HG03520 (cell line): ENCODE measurements around the gene HMCN2.

ENCODE experiments used
- ATAC-seq: cut with Tn5 transposase; IDR thresholded peaks from one replicate; pipeline ENCODE4 v1.9.1; 2021; ENCODE audit warnings: mild to moderate bottlenecking, moderate library complexity; ENCODE audit not compliant: unreplicated experiment

HMCN2 gene, protein sequence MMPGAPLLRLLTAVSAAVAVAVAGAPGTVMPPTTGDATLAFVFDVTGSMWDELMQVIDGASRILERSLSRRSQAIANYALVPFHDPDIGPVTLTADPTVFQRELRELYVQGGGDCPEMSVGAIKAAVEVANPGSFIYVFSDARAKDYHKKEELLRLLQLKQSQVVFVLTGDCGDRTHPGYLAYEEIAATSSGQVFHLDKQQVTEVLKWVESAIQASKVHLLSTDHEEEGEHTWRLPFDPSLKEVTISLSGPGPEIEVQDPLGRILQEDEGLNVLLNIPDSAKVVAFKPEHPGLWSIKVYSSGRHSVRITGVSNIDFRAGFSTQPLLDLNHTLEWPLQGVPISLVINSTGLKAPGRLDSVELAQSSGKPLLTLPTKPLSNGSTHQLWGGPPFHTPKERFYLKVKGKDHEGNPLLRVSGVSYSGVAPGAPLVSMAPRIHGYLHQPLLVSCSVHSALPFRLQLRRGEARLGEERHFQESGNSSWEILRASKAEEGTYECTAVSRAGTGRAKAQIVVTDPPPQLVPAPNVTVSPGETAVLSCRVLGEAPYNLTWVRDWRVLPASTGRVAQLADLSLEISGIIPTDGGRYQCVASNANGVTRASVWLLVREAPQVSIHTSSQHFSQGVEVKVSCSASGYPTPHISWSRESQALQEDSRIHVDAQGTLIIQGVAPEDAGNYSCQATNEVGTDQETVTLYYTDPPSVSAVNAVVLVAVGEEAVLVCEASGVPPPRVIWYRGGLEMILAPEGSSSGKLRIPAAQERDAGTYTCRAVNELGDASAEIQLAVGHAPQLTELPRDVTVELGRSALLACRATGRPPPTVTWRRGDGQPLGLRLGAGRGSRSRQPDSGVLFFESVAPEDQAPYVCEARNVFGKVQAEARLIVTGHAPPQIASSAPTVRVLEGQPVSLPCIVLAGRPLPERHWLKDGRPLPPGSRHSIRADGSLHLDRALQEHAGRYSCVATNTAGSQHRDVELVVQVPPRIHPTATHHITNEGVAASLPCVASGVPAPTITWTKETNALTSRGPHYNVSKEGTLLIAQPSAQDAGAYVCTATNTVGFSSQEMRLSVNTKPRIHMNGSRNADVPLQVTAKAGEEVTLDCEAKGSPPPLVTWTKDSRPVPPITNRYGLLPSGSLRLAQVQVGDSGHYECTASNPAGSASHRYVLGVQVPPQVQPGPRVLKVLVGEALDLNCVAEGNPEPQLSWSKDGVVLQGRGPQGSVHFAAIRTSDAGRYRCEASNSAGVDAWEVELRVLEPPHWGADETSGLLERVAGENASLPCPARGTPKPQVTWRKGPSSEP (N-terminal part only)

DNA sequence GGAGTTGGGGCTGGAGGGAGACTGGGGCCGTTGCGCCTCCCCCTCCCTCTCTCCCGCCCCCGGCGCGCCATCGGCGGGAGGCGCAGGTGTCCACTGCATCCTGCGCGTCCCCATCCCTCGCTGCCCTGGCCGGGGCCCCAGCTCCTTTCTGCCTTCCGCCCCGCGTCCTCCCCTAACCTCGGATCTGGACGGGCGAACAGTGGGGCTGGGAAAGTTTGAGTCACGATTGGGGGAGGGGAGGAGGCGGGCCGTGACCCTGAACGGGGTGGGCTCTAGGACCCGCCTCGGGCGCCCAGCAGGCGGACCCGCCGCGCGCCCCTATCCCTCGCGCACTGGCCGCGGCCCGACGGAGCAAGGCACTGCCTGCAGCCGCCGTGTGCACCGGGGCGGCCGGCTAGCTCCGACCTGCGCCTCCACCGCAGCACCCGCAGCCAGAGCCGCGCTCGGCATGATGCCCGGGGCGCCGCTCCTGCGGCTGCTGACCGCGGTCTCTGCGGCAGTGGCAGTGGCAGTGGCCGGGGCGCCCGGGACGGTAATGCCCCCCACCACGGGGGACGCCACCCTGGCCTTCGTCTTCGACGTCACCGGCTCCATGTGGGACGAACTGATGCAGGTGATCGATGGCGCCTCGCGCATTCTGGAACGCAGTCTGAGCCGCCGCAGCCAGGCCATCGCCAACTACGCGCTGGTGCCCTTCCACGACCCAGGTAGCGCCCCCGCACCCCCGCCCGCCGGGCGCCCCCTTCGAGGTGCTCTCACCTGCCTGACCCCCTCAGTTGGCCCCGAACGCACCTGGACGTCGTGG, at the start of gene HMCN2:
Gene HMCN2 (plus strand): TSS at position 330 of the 805 bp plus-strand sequence. CDS start 119 bp downstream, at position 449.
- no peak for ATAC-seq

DNA sequence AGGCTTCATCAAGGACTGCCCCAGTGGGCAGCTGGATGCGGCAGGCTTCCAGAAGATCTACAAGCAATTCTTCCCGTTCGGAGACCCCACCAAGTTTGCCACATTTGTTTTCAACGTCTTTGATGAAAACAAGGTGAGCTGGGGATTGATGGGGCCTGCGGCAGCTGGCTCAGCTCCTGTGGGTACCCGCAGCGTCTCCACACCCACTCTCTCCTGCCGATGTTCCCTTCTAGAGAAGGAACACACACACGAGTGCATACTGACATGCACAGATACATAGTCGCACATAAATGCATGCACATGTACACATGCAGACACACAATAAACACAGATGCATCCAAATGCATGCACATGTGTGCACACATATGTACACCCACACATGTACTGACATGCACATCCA, 47.7 kb upstream of the HMCN2 start:
- no peak for ATAC-seq

DNA sequence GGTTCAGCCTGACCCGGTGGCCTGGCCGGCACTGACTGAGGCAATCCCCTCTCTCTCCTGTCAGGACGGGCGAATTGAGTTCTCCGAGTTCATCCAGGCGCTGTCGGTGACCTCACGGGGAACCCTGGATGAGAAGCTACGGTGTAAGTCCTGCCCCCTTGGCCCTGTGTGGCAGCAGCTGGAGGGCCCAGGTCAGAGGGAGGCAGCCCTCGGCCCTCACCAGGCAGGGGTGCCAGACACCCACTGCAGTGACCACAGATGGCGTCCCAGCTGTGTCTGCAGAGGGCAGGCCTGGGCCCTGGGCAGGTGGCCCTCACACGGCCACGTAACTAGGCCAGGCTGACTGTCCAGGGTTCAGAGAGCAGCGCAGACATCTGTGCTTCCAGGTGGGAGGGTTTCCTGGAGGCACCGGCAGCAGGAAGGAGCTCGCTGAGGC, 45.9 kb upstream of the HMCN2 start:
- ATAC-seq = no peak

DNA sequence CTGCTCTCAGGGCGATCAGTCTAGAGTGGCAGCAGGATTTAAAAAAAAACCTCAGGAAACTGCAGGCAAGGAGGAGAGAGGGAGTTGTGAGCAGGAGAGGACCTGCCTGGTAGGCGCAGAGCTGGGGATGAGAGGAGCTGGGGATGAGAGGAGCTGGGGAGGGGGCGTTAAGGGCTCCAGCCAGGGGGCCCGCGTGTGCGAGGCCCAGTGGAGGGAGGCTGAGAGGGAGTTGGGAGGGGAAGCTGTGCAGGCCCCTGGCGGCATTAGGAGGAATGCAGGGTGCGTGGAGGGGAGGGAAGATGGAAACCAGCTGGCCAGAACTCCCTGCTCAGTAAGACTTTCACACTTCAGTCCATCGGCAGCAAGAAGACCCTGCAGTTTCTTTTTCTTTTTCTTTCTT, 45.2 kb upstream of the HMCN2 start:
- ATAC-seq = no peak

DNA sequence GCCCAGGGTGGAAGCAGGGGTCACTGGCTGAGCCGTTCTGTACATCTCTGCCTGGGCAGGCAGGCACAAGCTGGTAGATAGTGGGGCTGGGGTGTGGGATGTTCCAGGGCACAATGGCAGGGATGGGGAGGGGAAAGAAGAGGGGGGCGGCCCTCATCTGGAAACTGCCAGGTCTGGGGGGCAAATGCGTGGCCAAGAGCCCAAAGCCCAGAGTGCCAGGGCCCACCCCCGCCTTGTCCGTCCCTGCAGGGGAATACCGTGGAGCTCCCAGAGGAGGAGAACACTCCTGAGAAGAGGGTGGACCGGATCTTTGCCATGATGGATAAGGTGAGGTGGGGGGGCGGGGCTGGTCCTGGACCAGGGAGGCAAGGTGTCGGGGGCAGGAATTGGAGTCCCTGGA, 42.7 kb upstream of the HMCN2 start:
- ATAC-seq = no peak

DNA sequence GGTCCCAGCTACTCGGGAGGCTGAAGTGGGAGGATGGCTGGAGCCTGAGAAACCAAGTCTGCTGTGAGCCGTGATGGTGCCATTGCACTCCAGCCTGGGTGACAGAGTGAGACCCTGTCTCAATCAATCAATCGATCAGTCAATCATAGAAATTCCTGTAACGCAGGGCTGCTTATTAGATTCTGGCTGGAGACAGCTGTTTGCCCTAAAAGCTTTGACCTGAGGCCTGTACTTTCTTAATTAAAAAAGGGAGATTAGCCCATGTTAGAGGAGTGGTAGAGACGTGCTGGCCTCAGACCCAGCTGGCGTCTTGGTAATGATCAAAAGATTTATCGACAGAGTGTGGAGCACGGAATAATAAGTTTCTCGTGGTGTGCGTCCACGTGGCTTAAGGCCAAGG, 40.5 kb upstream of the HMCN2 start:
- no peak for ATAC-seq

DNA sequence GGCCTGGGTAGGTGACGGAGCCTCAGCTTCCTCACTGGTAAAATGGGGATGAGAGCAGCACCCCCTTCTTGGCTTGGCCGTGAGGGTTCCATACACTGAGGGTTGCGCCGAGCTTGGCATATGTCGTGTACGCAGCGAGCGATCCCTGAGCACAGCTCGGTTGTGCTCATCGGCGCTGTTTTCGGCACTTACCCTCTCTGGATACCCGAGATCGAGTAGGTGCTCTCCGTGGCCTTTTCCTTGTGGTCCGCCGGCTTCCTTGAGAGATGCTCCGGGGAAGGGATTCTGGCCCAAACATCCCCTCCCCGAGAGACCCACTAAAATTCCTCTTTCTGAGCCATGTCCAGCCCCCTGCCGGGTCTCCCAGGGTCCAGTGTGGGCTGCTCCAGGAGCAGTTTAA, 40.0 kb upstream of the HMCN2 start:
- no peak for ATAC-seq

DNA sequence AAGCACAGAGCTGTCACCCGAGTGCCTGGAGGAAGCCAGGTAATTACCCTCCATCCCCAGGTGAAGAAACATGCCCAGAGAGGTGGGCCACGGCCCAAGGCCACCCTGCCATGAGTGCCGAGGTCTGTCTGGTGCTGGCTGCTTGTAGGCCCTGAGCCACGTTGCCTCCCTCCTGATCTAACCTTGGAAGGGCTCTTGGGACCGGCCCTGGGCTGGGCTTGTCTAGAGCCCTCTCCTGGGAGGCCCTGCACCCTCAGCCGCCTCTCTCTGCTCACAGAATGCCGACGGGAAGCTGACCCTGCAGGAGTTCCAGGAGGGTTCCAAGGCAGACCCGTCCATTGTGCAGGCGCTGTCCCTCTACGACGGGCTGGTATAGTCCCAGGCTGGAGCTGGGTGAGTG, 39.4 kb upstream of the HMCN2 start:
- no peak for ATAC-seq

DNA sequence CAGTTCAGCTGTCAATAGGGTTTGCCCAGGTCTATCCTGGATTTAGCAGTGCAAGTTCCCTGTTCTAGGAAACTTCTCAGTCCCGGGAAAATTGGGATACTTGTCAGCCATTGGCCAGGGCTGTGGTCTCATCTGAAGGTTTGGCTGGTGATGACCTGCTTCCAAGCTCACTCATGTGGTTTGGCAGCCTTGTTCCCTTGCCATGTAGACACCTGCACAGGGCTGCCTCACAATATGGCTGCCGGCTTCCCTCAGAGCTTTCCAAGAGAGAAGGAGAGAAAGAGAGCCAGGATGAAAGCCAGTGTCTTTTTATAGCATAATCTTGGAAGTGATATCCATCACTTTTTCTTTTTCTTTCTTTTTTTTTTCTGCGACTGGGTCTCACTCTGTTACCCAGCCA, 37.7 kb upstream of the HMCN2 start:
- no peak for ATAC-seq

DNA sequence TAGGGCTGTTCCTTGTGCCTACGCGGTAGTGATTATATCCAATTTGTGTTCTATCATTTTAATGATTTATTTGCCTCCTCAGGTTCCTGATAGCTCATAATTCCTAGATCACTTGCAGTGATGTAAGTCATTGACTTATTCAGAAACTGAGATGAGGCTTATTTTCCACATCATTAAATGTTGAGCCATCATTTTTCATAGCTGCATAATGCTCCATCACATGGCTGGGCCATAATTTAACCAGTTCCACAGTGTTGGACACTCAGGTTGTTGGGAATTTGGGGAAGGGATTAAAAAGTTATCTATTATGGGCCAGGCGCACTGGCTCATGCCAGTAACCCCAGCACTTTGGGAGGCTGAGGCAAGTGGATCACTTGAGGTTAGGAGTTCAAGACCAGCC, 35.8 kb upstream of the HMCN2 start:
- ATAC-seq = no peak

DNA sequence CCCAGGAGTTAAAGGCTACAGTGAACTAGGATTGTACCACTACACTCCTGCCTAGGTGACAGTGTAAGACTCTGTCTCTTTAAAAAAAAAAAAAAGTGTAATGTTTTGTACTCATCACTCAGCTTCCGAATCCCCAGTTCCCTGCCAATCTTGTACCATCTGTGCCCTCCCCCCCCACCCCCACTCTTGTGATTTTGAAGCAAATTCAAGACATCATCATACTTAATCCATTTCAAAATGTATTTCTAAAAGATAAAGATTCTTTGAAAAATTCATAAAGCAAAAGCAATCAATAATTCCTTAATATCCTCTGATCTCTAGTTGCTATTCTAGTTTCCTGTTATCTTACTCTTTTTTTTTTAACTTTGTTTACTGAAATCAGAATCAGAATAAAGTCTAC, 34.9 kb upstream of the HMCN2 start:
- no peak for ATAC-seq

DNA sequence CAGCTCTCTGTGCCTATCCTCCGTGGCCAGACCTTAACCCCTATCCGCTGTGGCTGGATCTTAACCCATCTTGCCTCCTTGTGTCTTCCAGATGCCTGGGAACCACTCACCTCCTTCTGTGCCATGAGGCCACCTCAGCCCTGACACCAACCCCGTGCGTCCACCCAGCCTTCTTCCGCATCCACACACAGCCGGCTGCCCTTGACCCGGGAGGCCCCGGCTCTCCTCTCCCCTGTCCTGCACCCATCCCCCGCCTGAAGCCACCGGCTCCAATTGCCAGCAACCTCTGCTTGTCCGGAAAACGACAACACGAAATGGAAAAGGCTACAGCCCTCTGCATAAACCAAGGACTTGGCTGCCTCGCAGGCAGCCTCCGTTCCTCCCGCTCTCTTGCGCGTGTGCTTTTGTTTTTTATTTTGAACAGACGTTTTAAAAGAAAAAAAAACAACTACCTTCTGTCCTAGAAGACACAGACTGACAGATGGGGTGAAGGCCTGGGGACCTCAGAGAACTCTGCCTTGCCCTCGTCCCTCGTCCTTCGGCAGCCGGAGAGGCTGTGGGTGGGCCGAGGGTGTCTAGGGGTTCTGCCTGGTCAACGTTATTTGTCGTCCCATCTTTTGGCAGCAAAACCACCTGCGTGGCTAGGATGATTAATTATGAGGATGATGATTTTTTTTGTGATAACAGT, 32.5 kb upstream of the HMCN2 start:
- ATAC-seq = no peak

DNA sequence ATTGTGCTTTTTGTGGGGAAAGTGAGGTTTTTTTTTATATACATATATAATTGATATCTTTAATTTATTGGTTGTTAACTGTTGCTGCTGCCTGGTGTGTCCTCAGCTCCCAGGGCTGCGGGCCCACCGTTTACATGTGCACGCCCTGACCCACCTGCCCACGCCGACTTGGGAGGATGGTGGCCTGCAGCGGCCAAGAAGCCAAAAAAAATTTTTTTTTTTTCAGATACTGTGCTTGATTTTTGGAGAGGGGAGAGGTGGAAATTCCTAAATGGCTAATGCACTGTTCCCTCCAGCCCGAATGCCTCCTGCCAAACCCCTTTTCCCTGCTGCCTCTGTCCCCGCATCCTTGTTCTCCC, 32.0 kb upstream of the HMCN2 start:
- ATAC-seq = no peak

DNA sequence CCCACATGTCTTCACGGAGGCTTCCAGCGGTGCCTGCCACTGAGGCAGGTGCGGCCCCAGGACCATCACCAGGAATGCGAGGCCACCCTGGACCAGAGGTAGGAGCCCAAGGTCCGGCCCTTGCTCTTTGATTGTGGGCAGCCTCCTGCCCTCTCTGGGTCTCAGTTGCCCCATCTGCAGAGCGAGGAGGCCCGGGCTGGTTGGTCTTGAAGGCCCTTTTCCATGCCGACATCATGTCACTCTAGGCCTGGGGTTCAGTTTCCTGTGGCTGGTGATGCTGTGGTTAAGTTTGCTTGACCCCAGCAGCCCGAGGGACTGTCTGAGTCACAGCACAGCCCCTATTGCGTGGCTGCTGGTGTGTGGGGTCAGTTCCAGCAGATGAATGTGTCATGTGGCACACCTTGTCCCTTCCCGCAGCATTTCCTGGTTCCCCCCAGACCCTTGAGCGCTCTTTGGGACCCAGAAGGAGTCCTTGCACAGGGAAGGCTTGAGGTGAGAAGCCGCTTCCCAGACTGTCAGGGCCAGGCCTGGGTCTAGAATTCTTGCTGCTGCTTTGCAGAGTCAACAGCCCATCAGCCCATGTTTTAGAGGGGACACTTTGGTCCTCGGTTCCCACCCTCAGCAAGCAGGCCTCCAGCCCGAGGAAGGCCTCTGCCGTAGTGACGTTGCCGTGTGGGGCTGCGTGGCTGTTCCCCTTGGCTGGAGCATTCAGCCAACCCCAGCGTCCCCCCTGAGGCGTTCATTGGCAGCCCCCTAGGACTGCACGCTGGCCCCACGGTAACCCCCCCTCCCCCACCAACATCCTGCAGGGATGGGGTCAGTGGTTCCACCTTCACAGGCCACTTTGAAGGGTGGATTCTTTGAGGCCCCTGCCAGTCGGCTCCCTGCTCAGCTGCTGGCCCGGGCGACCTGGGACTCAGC, 31.0 kb upstream of the HMCN2 start:
- no peak for ATAC-seq

DNA sequence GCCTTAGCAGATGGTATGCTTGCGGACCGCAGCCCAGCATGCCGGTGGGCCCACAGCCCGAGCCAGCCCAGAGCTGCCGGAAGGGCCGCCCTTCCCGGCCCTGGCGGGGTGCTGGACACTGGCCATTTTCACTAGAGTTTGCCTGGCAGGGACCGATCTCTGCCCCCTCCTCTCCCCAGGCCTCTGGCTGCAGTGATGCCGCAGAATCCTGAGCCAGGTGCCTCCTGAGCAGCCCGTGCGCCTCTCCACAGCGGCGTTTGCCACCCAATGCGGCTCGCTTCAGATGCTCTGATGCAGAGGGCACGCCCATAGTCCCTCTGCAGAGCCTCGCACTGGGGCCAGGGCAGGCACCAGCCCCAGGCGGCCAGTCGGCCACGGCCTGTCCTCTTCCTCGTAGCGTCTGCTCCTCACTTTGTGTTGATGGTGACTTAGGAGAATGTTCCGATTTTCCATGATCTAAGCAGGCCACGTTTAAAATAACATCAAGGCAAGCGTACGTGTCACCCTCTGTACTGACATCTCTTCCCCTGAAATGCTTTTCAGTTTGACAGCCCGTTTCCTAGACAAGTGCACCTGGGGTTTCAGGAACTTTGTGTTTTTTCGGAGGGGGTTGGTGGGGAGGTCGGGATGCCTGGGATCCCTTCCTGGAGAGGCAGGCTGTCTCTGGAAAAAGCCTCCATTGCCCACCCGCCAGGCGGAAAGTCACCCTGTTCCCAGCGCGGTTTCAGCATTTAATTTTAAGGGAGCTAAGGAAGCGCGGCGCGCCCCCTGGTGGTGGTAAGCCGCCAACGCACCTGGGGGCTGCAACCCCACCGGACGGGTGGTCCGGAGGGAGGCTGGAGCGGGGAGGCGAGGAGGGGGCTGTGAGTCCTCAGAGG, 29.8 kb upstream of the HMCN2 start:
- no peak for ATAC-seq

DNA sequence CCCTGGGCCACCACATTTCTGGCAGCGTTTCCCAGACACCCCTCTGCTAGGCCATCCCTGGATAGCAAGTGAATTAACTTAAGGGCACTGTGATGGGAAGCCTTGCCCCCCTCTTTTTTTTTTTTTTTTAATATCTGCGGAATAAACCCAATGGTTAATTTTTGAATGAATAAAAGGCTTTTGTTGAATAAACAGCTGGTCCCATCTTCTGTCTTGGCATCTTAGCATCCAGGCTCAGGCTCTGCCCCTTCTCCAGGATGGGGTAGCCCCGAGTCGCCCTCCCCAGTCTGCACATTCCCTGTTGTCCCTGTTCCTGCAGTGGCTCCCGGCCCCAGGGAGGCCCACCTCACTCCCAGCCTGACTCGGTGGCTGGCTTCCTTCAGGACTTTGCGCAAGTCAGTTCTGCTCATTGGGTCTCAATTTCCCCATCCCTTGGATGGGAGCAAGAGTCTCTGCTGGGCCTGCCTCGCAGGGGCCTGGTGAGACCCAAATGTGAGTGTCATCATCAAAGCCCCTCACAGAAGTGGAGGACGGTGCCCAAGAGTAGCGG, 29.0 kb upstream of the HMCN2 start:
- no peak for ATAC-seq

DNA sequence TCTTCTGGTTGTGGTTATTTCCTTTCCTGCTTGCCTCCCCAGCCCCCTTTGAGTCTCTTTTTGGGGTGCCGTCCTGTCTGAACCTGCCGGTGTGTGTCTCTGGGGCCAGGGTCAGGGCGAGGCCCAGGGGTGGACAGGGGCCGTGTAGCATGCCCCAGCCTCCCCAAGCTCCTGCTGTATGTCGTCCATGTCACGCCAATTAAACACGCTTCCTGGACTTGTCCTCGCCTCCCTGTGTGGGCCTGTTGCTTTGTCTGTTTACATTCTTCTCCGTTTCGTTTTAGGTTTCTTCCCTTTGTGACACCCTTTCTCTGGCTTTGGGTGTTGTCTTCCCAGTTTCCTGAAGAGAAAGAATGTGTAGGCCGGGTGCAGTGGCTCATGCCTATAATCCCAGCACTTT, 28.5 kb upstream of the HMCN2 start:
- no peak for ATAC-seq
